ENCODE data around the gene NLRP9.
"Not testable (repeated sequence)": the region's sequence is repeated elsewhere in the genome, so short reads cannot be mapped to it uniquely, and the experiment has no call there.

NLRP9 gene

DNA sequence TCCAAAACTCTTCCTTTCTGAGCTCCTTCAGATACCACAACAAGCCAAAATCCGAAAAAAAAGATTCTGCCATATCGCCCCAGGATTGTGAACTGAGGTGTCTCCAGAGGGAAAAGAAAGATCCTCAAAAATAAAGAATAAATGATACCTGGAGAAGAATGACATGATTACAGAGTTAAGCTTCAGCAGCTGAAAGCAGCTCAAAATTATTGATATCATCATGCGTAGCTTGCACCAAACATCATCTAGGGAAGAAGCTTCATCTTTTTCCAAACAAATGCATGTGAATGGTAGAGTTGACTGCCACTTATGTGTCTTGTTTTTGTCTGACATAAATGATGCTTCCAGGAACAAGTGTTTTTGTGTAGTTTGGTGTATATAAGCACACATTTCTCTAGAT, at the start of gene NLRP9:
Gene NLRP9 (minus strand): TSS at position 101 of the 400 bp plus-strand sequence. CDS start 28 bp downstream, at position 73.
- no peak for DNase-seq

DNA sequence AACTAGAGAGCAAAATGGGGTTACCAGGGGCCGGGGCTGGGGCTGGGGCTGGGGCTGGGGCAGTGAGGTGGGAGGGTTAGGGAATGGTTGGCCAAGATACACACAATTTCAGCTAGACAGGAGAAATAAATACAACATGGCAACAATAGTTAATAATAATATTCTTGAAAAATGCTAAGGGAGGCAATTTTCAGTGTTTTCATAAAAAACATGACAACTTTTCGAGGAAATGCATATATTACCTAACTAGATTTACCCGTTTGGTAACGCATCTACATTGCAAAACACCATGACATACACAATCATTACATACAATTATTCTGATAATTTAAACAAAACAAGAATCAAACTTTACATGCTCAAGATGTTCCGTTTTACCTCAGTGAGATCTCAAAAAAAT, 42.9 kb upstream of the NLRP9 start:
- DNase-seq: no peak

GRCh38 chr19:55778331-55778730, 40.1 kb upstream of the NLRP9 start:
- no peak for DNase-seq

GRCh38 chr19:55777528-55777927, 39.3 kb upstream of the NLRP9 start:
- DNase-seq: peak; percentile 43

- not testable (repeated sequence) for DNase-seq
Measured at GRCh38 chr19:55769632-55770031, 31.4 kb upstream of the NLRP9 start.

DNA sequence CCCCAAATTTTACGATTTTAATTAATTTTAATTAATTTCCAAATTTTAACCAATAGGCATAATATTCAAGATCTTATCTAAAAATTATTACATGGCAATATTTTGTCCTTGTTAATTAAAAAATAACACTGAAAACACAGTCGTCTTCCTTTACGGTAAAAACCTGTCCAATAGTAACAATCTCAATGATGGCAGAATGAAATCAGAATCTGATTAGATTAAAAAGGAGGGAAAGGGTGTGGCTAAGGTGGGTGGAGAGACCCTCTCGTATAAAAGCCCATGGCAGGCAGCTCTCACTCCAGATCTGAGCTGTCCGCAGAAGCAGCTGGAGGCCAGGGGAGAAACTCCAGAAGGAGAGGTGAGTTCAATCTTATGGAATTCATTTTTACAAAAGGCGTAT, 30.6 kb upstream of the NLRP9 start, which contains the start of gene RFPL4AL1:
Gene RFPL4AL1 (plus strand): TSS at position 301 of the 400 bp plus-strand sequence. CDS start 2,687 bp downstream, outside the sequence.
- DNase-seq: not testable (repeated sequence)

DNA sequence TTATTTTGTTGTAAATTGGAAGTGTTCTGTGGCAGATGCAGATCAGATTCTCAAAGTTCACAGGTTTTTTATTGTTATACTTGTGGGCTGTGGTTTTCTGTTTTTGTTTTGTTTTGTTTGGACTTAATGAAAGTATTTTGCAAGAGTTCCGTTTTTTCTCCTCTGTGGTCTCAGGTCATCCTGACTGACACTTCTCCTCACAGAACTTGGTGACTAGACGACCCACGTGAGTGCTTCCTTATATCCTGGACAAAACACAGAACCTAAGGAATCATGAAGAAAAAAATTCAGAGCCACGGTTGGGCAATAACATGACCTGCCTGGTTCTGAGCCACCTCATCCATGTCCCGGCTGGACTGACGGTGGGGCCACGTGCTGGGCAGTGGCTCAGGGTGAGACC, 28.3 kb upstream of the NLRP9 start:
- no peak for DNase-seq

DNA sequence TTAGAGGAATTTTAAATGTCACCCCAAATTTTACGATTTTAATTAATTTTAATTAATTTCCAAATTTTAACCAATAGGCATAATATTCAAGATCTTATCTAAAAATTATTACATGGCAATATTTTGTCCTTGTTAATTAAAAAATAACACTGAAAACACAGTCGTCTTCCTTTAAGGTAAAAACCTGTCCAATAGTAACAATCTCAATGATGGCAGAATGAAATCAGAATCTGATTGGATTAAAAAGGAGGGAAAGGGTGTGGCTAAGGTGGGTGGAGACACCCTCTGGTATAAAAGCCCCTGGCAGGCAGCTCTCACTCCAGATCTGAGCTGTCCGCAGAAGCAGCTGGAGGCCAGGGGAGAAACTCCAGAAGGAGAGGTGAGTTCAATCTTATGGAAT, 20.6 kb upstream of the NLRP9 start, which contains the start of gene RFPL4A:
Gene RFPL4A (plus strand): TSS at position 301 of the 400 bp plus-strand sequence. CDS start 2,704 bp downstream, outside the sequence.
- DNase-seq: not testable (repeated sequence)

- DNase-seq: not testable (repeated sequence)
Measured at GRCh38 chr19:55756808-55757207, 18.6 kb upstream of the NLRP9 start.

DNA sequence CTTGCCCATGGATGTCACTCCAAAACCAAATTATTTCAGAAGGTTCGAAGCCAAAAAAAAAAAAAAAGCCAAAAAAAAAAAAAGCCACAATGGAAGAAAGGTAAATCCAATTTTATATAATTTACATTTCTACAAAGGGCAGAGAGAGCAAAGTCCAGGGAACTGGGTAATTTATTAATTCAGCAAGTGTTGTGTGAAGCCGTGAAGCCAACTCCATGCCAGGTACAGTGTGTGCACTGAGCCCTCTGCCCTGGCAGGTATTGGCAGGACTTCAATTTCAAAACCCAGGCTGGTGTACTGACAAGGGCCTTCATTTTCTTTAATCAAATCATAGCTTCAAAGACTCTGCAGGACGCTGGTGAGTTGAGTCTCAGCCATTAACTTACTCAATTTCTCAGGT, 15.2 kb upstream of the NLRP9 start:
- DNase-seq: no peak

DNA sequence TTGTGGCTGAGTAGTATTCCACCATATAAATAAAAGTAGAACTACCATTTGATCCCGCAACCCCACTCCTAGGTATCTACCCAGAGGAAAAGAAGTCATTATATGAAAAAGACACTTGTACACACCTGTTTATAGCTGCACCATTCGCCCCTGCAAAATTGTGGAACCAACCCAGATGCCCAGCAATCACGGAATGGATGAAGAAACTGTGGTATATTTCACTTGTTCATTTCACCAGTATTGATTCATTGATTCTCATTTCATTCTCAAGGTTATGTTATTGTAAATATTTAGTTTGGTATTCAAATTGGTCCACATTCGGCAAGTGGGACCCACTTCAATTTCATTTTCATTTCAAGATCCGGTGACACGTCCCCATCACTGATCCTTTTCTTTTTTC, 12.5 kb upstream of the NLRP9 start:
- no peak for DNase-seq

DNA sequence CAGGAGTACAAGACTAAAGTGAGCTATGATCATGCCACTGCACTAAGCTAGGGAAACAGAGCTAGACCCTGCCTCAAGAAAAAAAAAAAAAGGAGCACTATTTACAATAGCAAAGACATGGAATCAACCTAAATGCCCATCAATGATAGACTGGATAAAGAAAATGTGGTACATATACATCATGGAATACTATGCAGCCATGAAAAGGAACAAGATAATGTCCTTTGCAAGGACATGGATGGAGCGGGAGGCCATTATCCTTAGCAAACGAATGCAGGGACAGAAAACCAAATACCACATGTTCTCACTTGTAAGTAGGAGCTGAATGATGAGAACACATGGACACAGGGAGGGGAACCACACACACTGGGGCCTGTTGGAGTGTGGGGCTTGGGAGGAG, 7.8 kb downstream of the NLRP9 start:
- DNase-seq: not testable (repeated sequence)

DNA sequence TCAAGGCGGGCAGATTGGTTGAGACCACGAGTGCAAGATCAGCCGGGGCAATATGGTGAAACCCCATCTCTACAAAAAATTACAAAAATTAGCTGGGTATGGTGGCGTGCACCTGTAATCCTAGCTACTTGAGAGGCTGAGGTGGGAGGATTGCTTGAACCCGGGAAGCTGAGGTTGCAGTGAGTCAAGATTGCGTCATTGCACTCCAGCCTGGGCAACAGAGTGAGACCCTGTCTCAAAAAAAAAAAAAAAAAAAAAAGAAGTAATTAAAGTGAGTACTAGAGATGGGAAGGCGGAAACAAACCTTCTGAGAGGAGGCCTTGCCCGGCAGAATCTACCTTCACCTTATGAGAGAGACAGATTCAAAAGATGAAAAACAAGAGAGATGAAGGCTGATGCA, 14.7 kb downstream of the NLRP9 start:
- DNase-seq: no peak

- no peak for DNase-seq
Measured at GRCh38 chr19:55720801-55721200, 17.4 kb downstream of the NLRP9 start.

DNA sequence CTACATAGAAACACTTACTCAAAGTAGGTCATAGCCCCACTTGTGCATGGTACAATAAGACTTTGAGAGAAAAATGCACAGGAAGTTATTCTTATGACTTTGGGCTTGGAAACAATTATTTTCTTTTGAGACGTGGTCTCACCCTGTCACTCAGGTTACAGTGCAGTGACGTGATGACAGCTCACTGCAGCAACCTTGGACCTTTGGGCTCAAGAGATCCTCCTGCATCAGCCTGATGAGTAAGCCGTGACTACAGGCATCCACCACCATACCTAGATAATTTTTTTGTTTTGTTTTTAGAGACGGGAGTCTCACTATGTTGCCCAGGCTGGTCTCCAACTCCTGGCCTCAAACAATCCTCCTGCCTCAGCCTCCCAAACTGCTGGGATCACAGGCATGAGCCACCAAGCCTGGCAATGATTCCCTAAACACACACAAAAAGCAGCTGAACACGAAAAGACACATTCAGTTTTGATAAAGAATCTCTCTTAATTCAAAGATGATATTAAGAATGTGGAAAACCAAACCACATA, 17.9 kb downstream of the NLRP9 start:
- DNase-seq: no peak

GRCh38 chr19:55717879-55718711, 20.1 kb downstream of the NLRP9 start:
- DNase-seq: not testable (repeated sequence)

DNA sequence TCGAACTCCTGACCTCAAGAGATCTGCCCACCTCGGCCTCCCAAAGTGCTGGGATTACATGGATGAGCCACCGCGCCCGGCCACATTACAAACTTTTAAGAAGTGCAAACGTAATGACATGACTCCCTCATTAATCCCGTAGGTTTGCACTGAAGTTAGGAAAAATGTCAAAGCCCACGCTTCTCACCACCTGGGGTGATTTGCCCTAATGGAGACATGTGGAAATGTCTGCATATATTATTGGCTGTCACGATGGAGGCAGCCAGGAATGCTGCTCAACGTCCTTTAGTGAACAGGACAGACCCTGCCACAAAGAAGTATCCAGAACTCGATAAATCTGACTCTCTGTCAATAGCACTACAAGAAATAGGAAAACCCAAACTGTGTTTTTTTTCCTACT, 21.0 kb downstream of the NLRP9 start:
- DNase-seq: no peak

GRCh38 chr19:55716531-55716930, 21.7 kb downstream of the NLRP9 start:
- no peak for DNase-seq

GRCh38 chr19:55712804-55713631, 25.2 kb downstream of the NLRP9 start:
- no peak for DNase-seq

DNA sequence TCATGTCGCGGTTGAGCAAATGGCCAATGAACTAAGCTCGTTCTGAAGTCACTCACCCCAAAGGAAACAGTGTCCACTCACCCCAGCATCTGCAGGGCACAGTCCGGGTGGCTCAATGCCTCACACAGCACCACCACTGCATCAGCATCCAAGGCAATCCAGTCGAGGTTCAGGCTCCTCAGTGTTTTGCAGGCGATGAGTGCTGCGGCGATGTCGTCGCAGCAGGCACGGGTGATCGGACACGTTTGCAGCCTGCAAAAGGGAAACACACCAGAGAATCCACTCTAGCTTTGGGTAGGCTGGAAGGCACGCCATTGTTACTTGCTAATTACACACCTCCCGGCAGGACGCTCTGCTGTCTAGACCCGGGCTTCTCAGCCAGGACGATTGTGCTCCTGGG, 26.5 kb downstream of the NLRP9 start:
- no peak for DNase-seq

- DNase-seq: no peak
Measured at GRCh38 chr19:55705972-55706371, 32.2 kb downstream of the NLRP9 start.

- DNase-seq: no peak
Measured at GRCh38 chr19:55704494-55705245, 33.5 kb downstream of the NLRP9 start.

- peak; percentile 79 for DNase-seq
Measured at GRCh38 chr19:55703790-55704215, 34.4 kb downstream of the NLRP9 start.

Data from stimulated activated CD8-positive, alpha-beta memory T cell treated with anti-CD3 and anti-CD28 coated beads, Interleukin-4, amount 100 ng/mL, for 48 hours (primary cell).